ENCODE results near the gene FRMD8.

GRCh38 chr11:65390099-65390941, 3.9 kb downstream of the FRMD8 start:
- TF ChIP-seq CTCF (conservative IDR thresholded peaks at IDR 0.05; ENCODE audit: low read depth, low read length) (no peak), EZH2phosphoT487 (IDR thresholded peaks at IDR 0.05; ENCODE audit: borderline replicate concordance, low read length) (no peak), EZH2 (IDR thresholded peaks at IDR 0.05; ENCODE audit: low read length, unreplicated experiment) (no peak)
